ENCODE measurements around the gene ARID3B.

DNA sequence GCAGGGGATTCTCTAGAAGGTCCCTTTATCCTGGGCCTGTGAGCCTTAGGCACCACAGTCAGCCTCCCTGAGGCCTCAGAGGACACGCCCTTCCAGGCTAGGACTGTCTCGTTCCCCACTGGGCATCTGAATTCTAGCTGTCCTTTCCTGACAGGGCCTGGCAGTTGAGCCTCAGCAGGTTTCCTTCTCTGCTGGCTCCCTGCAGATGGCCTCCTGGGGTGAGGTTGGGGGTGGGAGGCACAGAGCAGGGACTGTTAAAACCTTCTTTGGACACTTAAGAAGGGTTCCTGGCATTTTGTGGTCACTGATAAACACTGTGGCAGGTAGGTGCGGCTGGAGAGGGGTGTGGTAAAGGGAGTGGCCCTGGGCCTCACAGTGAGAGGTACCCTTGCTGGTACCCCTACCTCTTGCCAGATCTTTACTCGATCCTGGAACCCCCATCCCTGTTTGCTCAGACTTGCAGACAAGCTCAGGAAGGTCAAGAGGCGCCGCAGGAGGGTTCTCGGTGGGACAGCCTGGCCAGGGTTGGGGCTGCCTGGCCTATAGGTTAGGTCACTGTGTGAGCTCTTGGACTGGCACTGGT is 83.1 kb downstream of the ARID3B start:
- no peak for TF ChIP-seq POLR2A (IDR thresholded peaks at IDR 0.05)
- TF ChIP-seq, protein P1, sequence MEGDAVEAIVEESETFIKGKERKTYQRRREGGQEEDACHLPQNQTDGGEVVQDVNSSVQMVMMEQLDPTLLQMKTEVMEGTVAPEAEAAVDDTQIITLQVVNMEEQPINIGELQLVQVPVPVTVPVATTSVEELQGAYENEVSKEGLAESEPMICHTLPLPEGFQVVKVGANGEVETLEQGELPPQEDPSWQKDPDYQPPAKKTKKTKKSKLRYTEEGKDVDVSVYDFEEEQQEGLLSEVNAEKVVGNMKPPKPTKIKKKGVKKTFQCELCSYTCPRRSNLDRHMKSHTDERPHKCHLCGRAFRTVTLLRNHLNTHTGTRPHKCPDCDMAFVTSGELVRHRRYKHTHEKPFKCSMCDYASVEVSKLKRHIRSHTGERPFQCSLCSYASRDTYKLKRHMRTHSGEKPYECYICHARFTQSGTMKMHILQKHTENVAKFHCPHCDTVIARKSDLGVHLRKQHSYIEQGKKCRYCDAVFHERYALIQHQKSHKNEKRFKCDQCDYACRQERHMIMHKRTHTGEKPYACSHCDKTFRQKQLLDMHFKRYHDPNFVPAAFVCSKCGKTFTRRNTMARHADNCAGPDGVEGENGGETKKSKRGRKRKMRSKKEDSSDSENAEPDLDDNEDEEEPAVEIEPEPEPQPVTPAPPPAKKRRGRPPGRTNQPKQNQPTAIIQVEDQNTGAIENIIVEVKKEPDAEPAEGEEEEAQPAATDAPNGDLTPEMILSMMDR (IDR thresholded peaks at IDR 0.05), result no peak
- no peak for TF ChIP-seq EP300 (IDR thresholded peaks at IDR 0.05)

All from suprapubic skin (tissue), 3 donors.